Neural crest cell (in vitro differentiated cells): ENCODE measurements around the gene FGFR3. TPM values are rescaled to one million over a fixed set of nuclear protein-coding genes. Genes with fewer than 3 reads are reported as not detected.

Experiments
- DNase-seq: peaks from one replicate; pipeline ENCODE4 v3.0.0; 2021; ENCODE audit warnings: low read depth, mixed read lengths, low spot score
- H3K27ac Mint-ChIP-seq: one replicate; pipeline ENCODE4 v1.8.0; 2021; ENCODE audit warnings: mild to moderate bottlenecking, mixed read lengths; ENCODE audit not compliant: unreplicated experiment
- H3K27me3 Mint-ChIP-seq: 2 replicates; pipeline ENCODE4 v1.8.0; 2021; ENCODE audit warnings: low read depth, mild to moderate bottlenecking, mixed read lengths
- H3K36me3 Mint-ChIP-seq: 2 replicates; pipeline ENCODE4 v1.8.0; 2021; ENCODE audit warnings: low read depth, mild to moderate bottlenecking, mixed read lengths
- H3K4me1 Mint-ChIP-seq: 2 replicates; pipeline ENCODE4 v1.8.0; 2021; ENCODE audit warnings: mixed read lengths
- H3K4me3 Mint-ChIP-seq: one replicate; pipeline ENCODE4 v1.8.0; 2021; ENCODE audit warnings: mild to moderate bottlenecking, mixed read lengths
- H3K9me3 Mint-ChIP-seq: 2 replicates; pipeline ENCODE4 v1.8.0; 2021; ENCODE audit warnings: mixed read lengths
- CTCF ChIP-seq: fragments of 200-600 bp; sonication (generic); conservative IDR thresholded peaks from 2 replicates; pipeline ENCODE4 v1.5.0; 2021; ENCODE audit warnings: antibody characterized with exemption, mild to moderate bottlenecking
- total RNA-seq: library from RNA; stranded (reverse); gene quantifications from 2 replicates; pipeline ENCODE4 v1.2.1, GENCODE V29; 2021

FGFR3 gene
- total RNA-seq, 1 donor from 2014 or later, result 48.1 TPM

- H3K4me3 Mint-ChIP-seq, result peak overlapping the region; percentile 23
- DNase-seq, result no peak
- no peaks in the 10 kb centered on the region for H3K36me3 Mint-ChIP-seq
- H3K9me3 Mint-ChIP-seq, result no peaks in the 10 kb centered on the region
- TF ChIP-seq CTCF, result no peak
- peaks cover 29% of the 10 kb centered on the region for H3K27me3 Mint-ChIP-seq
- no peak overlapping the region for H3K27ac Mint-ChIP-seq
- H3K4me1 Mint-ChIP-seq, result no peaks in the 10 kb centered on the region
These were observed 3.6 kb downstream of the FGFR3 start for GRCh38 chr4:1796486-1797204.

GRCh38 chr4:1797298-1797860 is 4.3 kb downstream of the FGFR3 start:
- no peaks in the 10 kb centered on the region for H3K9me3 Mint-ChIP-seq
- no peaks in the 10 kb centered on the region for H3K4me1 Mint-ChIP-seq
- no peaks in the 10 kb centered on the region for H3K36me3 Mint-ChIP-seq
- peaks cover 22% of the 10 kb centered on the region for H3K27me3 Mint-ChIP-seq
- no peak for DNase-seq
- H3K27ac Mint-ChIP-seq, result no peak overlapping the region
- H3K4me3 Mint-ChIP-seq, result no peak overlapping the region
- no peak for TF ChIP-seq CTCF

- no peaks in the 10 kb centered on the region for H3K9me3 Mint-ChIP-seq
- no peak for TF ChIP-seq CTCF
- DNase-seq, result no peak
- no peak overlapping the region for H3K27ac Mint-ChIP-seq
- H3K36me3 Mint-ChIP-seq, result no peaks in the 10 kb centered on the region
- H3K27me3 Mint-ChIP-seq, result peaks cover 20% of the 10 kb centered on the region
- no peak overlapping the region for H3K4me3 Mint-ChIP-seq
- no peaks in the 10 kb centered on the region for H3K4me1 Mint-ChIP-seq
These were observed 4.9 kb downstream of the FGFR3 start for GRCh38 chr4:1797861-1798579.

GRCh38 chr4:1798580-1799386 is 5.7 kb downstream of the FGFR3 start:
- DNase-seq, result no peak
- Mint-ChIP-seq H3K4me3 (peak overlapping the region; percentile 29), H3K27ac (no peak overlapping the region), H3K27me3 (peaks cover 20% of the 10 kb centered on the region), H3K9me3 (no peaks in the 10 kb centered on the region), H3K36me3 (no peaks in the 10 kb centered on the region), H3K4me1 (no peaks in the 10 kb centered on the region)
- TF ChIP-seq CTCF, result no peak
